ENCODE results near the gene RHOT2.

RHOT2 gene

GRCh38 chr16:693364-693763 is 25.4 kb downstream of the RHOT2 start:
- no peak overlapping the region for H3K9ac ChIP-seq
- H3K27ac ChIP-seq: no peak overlapping the region
- H3K79me2 ChIP-seq: peaks cover 5% of the 10 kb centered on the region
- no peak for TF ChIP-seq CTCF (IDR thresholded peaks at IDR 0.05)
- H3K4me2 ChIP-seq (ENCODE audit: low read length): no peak overlapping the region
- H2AFZ ChIP-seq: no peak overlapping the region
- H3K9me3 ChIP-seq (ENCODE audit: control insufficient read depth, low read length): no peaks in the 10 kb centered on the region
- no peaks in the 10 kb centered on the region for H3K27me3 ChIP-seq (ENCODE audit: control insufficient read depth, insufficient read depth, low read length)
- H3K4me1 ChIP-seq: peaks cover 22% of the 10 kb centered on the region
- H3K4me3 ChIP-seq (ENCODE audit: low read depth, low read length): no peak overlapping the region
- H3K36me3 ChIP-seq (ENCODE audit: control insufficient read depth, insufficient read depth, low read length): no peaks in the 10 kb centered on the region

DNA sequence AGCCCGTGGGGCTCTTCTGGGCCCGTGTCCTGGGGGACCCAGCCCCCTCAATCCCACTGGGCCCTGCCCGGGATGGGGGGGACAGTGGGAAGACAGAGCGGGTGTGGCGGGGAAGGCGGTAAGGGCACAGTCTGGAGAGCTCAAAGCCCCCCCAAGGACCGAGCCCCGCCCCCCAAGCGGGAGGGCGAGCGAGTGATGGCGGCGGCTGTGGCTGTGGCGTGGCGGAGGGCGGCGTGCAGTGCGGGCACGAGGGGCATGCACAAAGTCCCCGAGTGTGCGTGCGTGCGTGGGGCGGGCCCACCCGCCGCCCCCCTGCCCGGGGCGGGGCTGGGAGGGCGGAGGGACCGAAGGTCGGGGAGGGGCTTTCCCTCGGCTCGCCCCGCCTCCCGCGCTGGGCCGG is 25.8 kb downstream of the RHOT2 start:
- Histone ChIP-seq H2AFZ (no peak overlapping the region), H3K79me2 (peaks cover 6% of the 10 kb centered on the region), H3K9ac (no peak overlapping the region), H3K36me3 (ENCODE audit: control insufficient read depth, insufficient read depth, low read length) (no peaks in the 10 kb centered on the region), H3K4me1 (peaks cover 22% of the 10 kb centered on the region), H3K27me3 (ENCODE audit: control insufficient read depth, insufficient read depth, low read length) (no peaks in the 10 kb centered on the region), H3K27ac (no peak overlapping the region), H3K4me2 (ENCODE audit: low read length) (no peak overlapping the region), H3K4me3 (ENCODE audit: low read depth, low read length) (no peak overlapping the region), H3K9me3 (ENCODE audit: control insufficient read depth, low read length) (no peaks in the 10 kb centered on the region)
- TF ChIP-seq CTCF (IDR thresholded peaks at IDR 0.05): no peak

GRCh38 chr16:694187-694862 is 26.4 kb downstream of the RHOT2 start:
- no peak overlapping the region for H2AFZ ChIP-seq
- peaks cover 16% of the 10 kb centered on the region for H3K4me1 ChIP-seq
- H3K36me3 ChIP-seq (ENCODE audit: control insufficient read depth, insufficient read depth, low read length): no peaks in the 10 kb centered on the region
- peaks cover 5% of the 10 kb centered on the region for H3K79me2 ChIP-seq
- H3K9me3 ChIP-seq (ENCODE audit: control insufficient read depth, low read length): no peaks in the 10 kb centered on the region
- no peaks in the 10 kb centered on the region for H3K27me3 ChIP-seq (ENCODE audit: control insufficient read depth, insufficient read depth, low read length)
- no peak overlapping the region for H3K9ac ChIP-seq
- H3K4me2 ChIP-seq (ENCODE audit: low read length): peak overlapping the region; percentile 72
- peak overlapping the region; percentile 56 for H3K4me3 ChIP-seq (ENCODE audit: low read depth, low read length)
- H3K27ac ChIP-seq: no peak overlapping the region
- no peak for TF ChIP-seq CTCF (IDR thresholded peaks at IDR 0.05)

GRCh38 chr16:694863-695354 is 27.0 kb downstream of the RHOT2 start:
- Histone ChIP-seq H3K27me3 (ENCODE audit: control insufficient read depth, insufficient read depth, low read length) (no peaks in the 10 kb centered on the region), H3K36me3 (ENCODE audit: control insufficient read depth, insufficient read depth, low read length) (no peaks in the 10 kb centered on the region), H3K27ac (no peak overlapping the region), H2AFZ (no peak overlapping the region), H3K79me2 (peaks cover 3% of the 10 kb centered on the region), H3K4me2 (ENCODE audit: low read length) (peak overlapping the region; percentile 72), H3K4me3 (ENCODE audit: low read depth, low read length) (peak overlapping the region; percentile 56), H3K9ac (no peak overlapping the region), H3K4me1 (peaks cover 13% of the 10 kb centered on the region), H3K9me3 (ENCODE audit: control insufficient read depth, low read length) (no peaks in the 10 kb centered on the region)
- no peak for TF ChIP-seq CTCF (IDR thresholded peaks at IDR 0.05)

Measured in parathyroid adenoma (tissue), 2 donors.